H1 (cell line): ENCODE measurements around the gene IFNGR1. TPM values are rescaled to one million over a fixed set of nuclear protein-coding genes. Genes with fewer than 3 reads are reported as not detected.

ENCODE experiments used
- BCL11A ChIP-seq, 2 experiments: IDR thresholded peaks; one replicate each; pipeline ENCODE4 v1.6.1; 2011; ENCODE audit warnings: low read depth in 2 of 2, low read length in 2 of 2, mild to moderate bottlenecking in 2 of 2
- CBX5 ChIP-seq: fragments of 300-800, 300-1000 bp; sonication (generic); IDR thresholded peaks from 2 replicates; pipeline ENCODE4 v1.7.1; 2016; ENCODE audit warnings: antibody characterized with exemption, low read length, low read depth
- CEBPB ChIP-seq: IDR thresholded peaks from 2 replicates; pipeline ENCODE4 v1.6.1; 2012; ENCODE audit warnings: low read depth, low read length
- EP300 ChIP-seq, 2 experiments: IDR thresholded peaks; 1 replicate in 1 of 2; 2 replicates in 1 of 2; pipeline ENCODE4 v1.6.1; 2011 to 2012; ENCODE audit warnings: low read depth in 2 of 2, low read length in 2 of 2, mild to moderate bottlenecking in 2 of 2, borderline replicate concordance in 1 of 2, inconsistent platforms in 1 of 2, moderate library complexity in 1 of 2
- EZH2 ChIP-seq: fragments of 200-600 bp; sonication (generic); IDR thresholded peaks from 2 replicates; pipeline ENCODE4 v1.7.1; 2012; ENCODE audit warnings: low read depth, mild to moderate bottlenecking, moderate library complexity, low read length, inconsistent platforms; ENCODE audit not compliant: severe bottlenecking
- GTF2F1 ChIP-seq: IDR thresholded peaks from 2 replicates; pipeline ENCODE4 v1.6.1; 2012; ENCODE audit warnings: low read depth, low read length, improper control_type of control experiment, borderline replicate concordance
- KDM4A ChIP-seq: IDR thresholded peaks from one replicate; pipeline ENCODE4 v1.7.1; 2012; ENCODE audit warnings: low read depth, mild to moderate bottlenecking, moderate library complexity, low read length, inconsistent platforms; ENCODE audit not compliant: severe bottlenecking
- RAD21 ChIP-seq, 2 experiments: IDR thresholded peaks in 1 of 2; conservative IDR thresholded peaks in 1 of 2; 2 replicates each; pipeline ENCODE4 v1.6.1; 2011; ENCODE audit warnings: low read depth in 2 of 2, low read length in 2 of 2, improper control_type of control experiment in 1 of 2, inconsistent platforms in 1 of 2, mild to moderate bottlenecking in 1 of 2, moderate library complexity in 1 of 2
- RFX5 ChIP-seq: IDR thresholded peaks from 2 replicates; pipeline ENCODE4 v1.6.1; 2011; ENCODE audit warnings: low read depth, low read length, improper control_type of control experiment, borderline replicate concordance
- TEAD4 ChIP-seq: IDR thresholded peaks from 2 replicates; pipeline ENCODE4 v1.6.1; 2012; ENCODE audit warnings: low read depth, low read length, inconsistent platforms, mixed read lengths
- polyA plus RNA-seq, 7 experiments: library from polyadenylated mRNA; depleted of rRNA in 3 of 7; stranded (reverse) in 5 of 7; unstranded in 2 of 7; fragments of >200 nt in 5 of 7; fragments of 200-250 nt in 2 of 7; gene quantifications; 1 replicate in 5 of 7; 2 replicates in 1 of 7; 4 replicates in 1 of 7; pipeline versions ENCODE4 v1.2.1 to v1.2.3, GENCODE V29; 2011 to 2013; ENCODE audit warnings: missing spikeins in 2 of 7, mixed read lengths in 2 of 7
- total RNA-seq: library from RNA; stranded (reverse); fragmentation: NEBNext Ultra II Directional; extraction: Animal tissue kit (Norgen Biotek cat#: 25700); gene quantifications from 2 replicates; pipeline ENCODE4 v1.2.1, GENCODE V29; 2021
- TF ChIP-seq, protein P1 (sequence below): fragments of 300-600 bp; sonication (generic); IDR thresholded peaks from 2 replicates; pipeline ENCODE4 v1.7.1; 2012; ENCODE audit warnings: low read length, moderate library complexity, mild to moderate bottlenecking, inconsistent platforms; ENCODE audit not compliant: insufficient replicate concordance

The IFNGR1 gene
- total and polyA plus RNA-seq, 2 of the 8 experiments (the other 6 are each of a cell fraction or from before 2014, with no cell fraction given): 9.7 to 20.9 TPM

- TF ChIP-seq, protein P1, sequence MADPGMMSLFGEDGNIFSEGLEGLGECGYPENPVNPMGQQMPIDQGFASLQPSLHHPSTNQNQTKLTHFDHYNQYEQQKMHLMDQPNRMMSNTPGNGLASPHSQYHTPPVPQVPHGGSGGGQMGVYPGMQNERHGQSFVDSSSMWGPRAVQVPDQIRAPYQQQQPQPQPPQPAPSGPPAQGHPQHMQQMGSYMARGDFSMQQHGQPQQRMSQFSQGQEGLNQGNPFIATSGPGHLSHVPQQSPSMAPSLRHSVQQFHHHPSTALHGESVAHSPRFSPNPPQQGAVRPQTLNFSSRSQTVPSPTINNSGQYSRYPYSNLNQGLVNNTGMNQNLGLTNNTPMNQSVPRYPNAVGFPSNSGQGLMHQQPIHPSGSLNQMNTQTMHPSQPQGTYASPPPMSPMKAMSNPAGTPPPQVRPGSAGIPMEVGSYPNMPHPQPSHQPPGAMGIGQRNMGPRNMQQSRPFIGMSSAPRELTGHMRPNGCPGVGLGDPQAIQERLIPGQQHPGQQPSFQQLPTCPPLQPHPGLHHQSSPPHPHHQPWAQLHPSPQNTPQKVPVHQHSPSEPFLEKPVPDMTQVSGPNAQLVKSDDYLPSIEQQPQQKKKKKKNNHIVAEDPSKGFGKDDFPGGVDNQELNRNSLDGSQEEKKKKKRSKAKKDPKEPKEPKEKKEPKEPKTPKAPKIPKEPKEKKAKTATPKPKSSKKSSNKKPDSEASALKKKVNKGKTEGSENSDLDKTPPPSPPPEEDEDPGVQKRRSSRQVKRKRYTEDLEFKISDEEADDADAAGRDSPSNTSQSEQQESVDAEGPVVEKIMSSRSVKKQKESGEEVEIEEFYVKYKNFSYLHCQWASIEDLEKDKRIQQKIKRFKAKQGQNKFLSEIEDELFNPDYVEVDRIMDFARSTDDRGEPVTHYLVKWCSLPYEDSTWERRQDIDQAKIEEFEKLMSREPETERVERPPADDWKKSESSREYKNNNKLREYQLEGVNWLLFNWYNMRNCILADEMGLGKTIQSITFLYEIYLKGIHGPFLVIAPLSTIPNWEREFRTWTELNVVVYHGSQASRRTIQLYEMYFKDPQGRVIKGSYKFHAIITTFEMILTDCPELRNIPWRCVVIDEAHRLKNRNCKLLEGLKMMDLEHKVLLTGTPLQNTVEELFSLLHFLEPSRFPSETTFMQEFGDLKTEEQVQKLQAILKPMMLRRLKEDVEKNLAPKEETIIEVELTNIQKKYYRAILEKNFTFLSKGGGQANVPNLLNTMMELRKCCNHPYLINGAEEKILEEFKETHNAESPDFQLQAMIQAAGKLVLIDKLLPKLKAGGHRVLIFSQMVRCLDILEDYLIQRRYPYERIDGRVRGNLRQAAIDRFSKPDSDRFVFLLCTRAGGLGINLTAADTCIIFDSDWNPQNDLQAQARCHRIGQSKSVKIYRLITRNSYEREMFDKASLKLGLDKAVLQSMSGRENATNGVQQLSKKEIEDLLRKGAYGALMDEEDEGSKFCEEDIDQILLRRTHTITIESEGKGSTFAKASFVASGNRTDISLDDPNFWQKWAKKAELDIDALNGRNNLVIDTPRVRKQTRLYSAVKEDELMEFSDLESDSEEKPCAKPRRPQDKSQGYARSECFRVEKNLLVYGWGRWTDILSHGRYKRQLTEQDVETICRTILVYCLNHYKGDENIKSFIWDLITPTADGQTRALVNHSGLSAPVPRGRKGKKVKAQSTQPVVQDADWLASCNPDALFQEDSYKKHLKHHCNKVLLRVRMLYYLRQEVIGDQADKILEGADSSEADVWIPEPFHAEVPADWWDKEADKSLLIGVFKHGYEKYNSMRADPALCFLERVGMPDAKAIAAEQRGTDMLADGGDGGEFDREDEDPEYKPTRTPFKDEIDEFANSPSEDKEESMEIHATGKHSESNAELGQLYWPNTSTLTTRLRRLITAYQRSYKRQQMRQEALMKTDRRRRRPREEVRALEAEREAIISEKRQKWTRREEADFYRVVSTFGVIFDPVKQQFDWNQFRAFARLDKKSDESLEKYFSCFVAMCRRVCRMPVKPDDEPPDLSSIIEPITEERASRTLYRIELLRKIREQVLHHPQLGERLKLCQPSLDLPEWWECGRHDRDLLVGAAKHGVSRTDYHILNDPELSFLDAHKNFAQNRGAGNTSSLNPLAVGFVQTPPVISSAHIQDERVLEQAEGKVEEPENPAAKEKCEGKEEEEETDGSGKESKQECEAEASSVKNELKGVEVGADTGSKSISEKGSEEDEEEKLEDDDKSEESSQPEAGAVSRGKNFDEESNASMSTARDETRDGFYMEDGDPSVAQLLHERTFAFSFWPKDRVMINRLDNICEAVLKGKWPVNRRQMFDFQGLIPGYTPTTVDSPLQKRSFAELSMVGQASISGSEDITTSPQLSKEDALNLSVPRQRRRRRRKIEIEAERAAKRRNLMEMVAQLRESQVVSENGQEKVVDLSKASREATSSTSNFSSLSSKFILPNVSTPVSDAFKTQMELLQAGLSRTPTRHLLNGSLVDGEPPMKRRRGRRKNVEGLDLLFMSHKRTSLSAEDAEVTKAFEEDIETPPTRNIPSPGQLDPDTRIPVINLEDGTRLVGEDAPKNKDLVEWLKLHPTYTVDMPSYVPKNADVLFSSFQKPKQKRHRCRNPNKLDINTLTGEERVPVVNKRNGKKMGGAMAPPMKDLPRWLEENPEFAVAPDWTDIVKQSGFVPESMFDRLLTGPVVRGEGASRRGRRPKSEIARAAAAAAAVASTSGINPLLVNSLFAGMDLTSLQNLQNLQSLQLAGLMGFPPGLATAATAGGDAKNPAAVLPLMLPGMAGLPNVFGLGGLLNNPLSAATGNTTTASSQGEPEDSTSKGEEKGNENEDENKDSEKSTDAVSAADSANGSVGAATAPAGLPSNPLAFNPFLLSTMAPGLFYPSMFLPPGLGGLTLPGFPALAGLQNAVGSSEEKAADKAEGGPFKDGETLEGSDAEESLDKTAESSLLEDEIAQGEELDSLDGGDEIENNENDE: no peak
- no peak for TF ChIP-seq CEBPB
- TF ChIP-seq CBX5: no peak
- no peak for TF ChIP-seq KDM4A
- TF ChIP-seq EZH2: no peak
- TF ChIP-seq TEAD4: no peak
- TF ChIP-seq EP300 (IDR thresholded peaks at IDR 0.05; ENCODE audit: borderline replicate concordance in 1 of 2, low read depth in 2 of 2, low read length in 2 of 2): no peak
- TF ChIP-seq BCL11A (IDR thresholded peaks at IDR 0.05; ENCODE audit: low read depth in 2 of 2, low read length in 2 of 2): no peak
- no peak for TF ChIP-seq RAD21 (IDR thresholded peaks at IDR 0.05 in 1 of 2, conservative IDR thresholded peaks at IDR 0.05 in 1 of 2; ENCODE audit: low read depth in 2 of 2, low read length in 2 of 2)
- no peak for TF ChIP-seq GTF2F1
- no peak for TF ChIP-seq RFX5
Observed at GRCh38 chr6:137155830-137156229, 63.4 kb downstream of the IFNGR1 start (continued).
